Ascending aorta (tissue), 2 donors: ENCODE data around the gene CRTC1. TPM values are rescaled to one million over a fixed set of nuclear protein-coding genes. Genes with fewer than 3 reads are reported as not detected.

Experiments
- DNase-seq, 2 donors: peaks; one replicate each; pipeline ENCODE4 v3.0.0-alpha.2; 2019; ENCODE audit warnings: low spot score in 2 of 2
- H3K27ac ChIP-seq, 2 donors: fragments of 200-600 bp; sonication (generic); one replicate each; pipeline ENCODE4 v1.5.1; 2016 to 2017; ENCODE audit warnings: mild to moderate bottlenecking in 1 of 2
- H3K27me3 ChIP-seq: fragments of 200-600 bp; sonication (generic); one replicate; pipeline ENCODE4 v1.5.1; 2017
- H3K36me3 ChIP-seq, 2 donors: fragments of 200-600 bp; sonication (generic); one replicate each; pipeline ENCODE4 v1.5.1; 2016
- H3K4me1 ChIP-seq, 2 donors: fragments of 200-600 bp; sonication (generic); one replicate each; pipeline ENCODE4 v1.5.1; 2016 to 2017; ENCODE audit warnings: mild to moderate bottlenecking in 1 of 2
- H3K4me3 ChIP-seq, 2 donors: fragments of 200-600 bp; sonication (generic); one replicate each; pipeline ENCODE4 v1.5.1; 2016 to 2017; ENCODE audit warnings: mild to moderate bottlenecking in 1 of 2
- H3K9me3 ChIP-seq, 2 donors: fragments of 200-600 bp; sonication (generic); one replicate each; pipeline ENCODE4 v1.5.1; 2016
- intact Hi-C: fragments of 100-400 bp; cut with DNase I; formaldehyde crosslinking; loops from one replicate; pipeline ENCODE4 v1.15.1; 2023
- total RNA-seq: library from RNA; depleted of rRNA; stranded (reverse); fragments of >200 nt; gene quantifications from one replicate; pipeline ENCODE4 v1.1.0, GENCODE V29; 2016
- TF ChIP-seq, protein P1 (sequence below), 3 experiments: fragments of 200-600 bp in 2 of 3; fragments of 450-650 bp in 1 of 3; sonication (generic) in 2 of 3; IDR thresholded peaks; one replicate each; pipeline ENCODE4 v1.5.1; 2016 to 2019; ENCODE audit warnings: antibody characterized with exemption in 3 of 3, mild to moderate bottlenecking in 1 of 3, moderate library complexity in 1 of 3

Gene CRTC1
- total RNA-seq, 1 donor from 2014 or later, result 10.0 TPM

- peaks cover 0 to 9% of the 10 kb centered on the region in 2 donors for H3K4me1 ChIP-seq
- H3K27ac ChIP-seq, result peak overlapping the region in 1 of 2 donors; percentile 26
- no peaks in the 10 kb centered on the region for H3K9me3 ChIP-seq
- TF ChIP-seq, protein P1, sequence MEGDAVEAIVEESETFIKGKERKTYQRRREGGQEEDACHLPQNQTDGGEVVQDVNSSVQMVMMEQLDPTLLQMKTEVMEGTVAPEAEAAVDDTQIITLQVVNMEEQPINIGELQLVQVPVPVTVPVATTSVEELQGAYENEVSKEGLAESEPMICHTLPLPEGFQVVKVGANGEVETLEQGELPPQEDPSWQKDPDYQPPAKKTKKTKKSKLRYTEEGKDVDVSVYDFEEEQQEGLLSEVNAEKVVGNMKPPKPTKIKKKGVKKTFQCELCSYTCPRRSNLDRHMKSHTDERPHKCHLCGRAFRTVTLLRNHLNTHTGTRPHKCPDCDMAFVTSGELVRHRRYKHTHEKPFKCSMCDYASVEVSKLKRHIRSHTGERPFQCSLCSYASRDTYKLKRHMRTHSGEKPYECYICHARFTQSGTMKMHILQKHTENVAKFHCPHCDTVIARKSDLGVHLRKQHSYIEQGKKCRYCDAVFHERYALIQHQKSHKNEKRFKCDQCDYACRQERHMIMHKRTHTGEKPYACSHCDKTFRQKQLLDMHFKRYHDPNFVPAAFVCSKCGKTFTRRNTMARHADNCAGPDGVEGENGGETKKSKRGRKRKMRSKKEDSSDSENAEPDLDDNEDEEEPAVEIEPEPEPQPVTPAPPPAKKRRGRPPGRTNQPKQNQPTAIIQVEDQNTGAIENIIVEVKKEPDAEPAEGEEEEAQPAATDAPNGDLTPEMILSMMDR (IDR thresholded peaks at IDR 0.05), result no peak
- peaks cover 0 to 6% of the 10 kb centered on the region in 2 donors for H3K36me3 ChIP-seq
- DNase-seq, result peak in 1 of 2 donors; percentile 72
- intact Hi-C loops, result no loop called here
- H3K27me3 ChIP-seq, result no peaks in the 10 kb centered on the region
- H3K4me3 ChIP-seq, result peak overlapping the region in 1 of 2 donors; percentile 34
Measured at GRCh38 chr19:18762125-18763023, 78.9 kb downstream of the CRTC1 start.

DNA sequence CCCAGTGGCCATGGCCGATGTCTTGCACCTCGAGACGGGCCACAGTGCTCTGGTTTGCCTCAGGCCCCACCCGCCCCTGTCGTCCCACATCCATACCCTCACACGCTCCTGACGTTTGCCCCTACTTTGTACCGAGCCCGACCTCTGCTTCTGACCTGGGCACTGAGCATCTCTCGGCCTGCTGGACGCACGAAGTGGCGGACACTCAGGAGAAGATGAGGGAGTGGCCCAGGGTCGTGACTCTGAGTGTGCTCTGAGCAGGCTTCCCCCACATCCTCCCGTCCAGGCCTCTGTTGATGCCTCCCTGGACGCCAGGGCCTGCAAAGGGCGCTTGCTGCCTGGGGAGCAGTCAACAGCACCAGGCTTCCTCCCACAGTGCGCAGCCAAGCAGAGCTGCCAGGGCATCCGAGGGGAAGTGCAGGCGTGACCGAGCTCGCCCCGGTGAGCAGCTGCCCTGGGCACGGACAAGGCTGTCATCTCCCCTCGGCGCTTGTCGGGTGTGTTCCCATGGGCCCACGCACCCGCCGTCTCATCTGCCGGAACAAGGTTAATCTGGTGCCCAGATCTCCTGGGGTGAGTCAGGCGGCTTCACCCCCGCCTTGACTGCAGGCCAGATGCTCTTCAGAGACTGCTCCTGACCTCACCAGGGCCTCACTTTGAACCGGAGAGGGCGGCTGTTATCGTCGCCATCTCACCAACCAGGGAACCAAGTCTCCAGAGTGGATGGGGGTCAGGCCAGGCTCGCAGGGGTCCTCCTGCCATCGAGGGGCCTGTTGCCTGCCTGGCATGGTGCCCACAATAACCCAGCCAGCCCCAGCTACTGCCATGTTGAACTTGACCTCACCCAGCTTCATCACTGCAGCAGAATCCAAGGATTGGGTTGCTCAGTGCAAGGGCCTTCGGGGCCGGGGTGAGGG lies 80.5 kb downstream of the CRTC1 start:
- TF ChIP-seq, protein P1 (IDR thresholded peaks at IDR 0.05), result no peak
- intact Hi-C loops, result no loop called here

GRCh38 chr19:18764591-18765051 lies 81.1 kb downstream of the CRTC1 start:
- Histone ChIP-seq H3K27ac (no peak overlapping the region), H3K27me3 (no peaks in the 10 kb centered on the region), H3K36me3 (peaks cover 0 to 17% of the 10 kb centered on the region in 2 donors), H3K4me1 (peaks cover 0 to 9% of the 10 kb centered on the region in 2 donors), H3K9me3 (no peaks in the 10 kb centered on the region), H3K4me3 (no peak overlapping the region)
- DNase-seq, result no peak
- intact Hi-C loops, result no loop called here
- TF ChIP-seq, protein P1 (IDR thresholded peaks at IDR 0.05), result no peak

More for the DNA sequence above, 80.5 kb downstream of the CRTC1 start:
- DNase-seq, result no peak
- H3K9me3 ChIP-seq, result no peaks in the 10 kb centered on the region
- H3K4me1 ChIP-seq, result peaks cover 0 to 9% of the 10 kb centered on the region in 2 donors
- no peak overlapping the region for H3K27ac ChIP-seq
- peaks cover 0 to 17% of the 10 kb centered on the region in 2 donors for H3K36me3 ChIP-seq
- H3K4me3 ChIP-seq, result no peak overlapping the region
- H3K27me3 ChIP-seq, result no peaks in the 10 kb centered on the region

DNA sequence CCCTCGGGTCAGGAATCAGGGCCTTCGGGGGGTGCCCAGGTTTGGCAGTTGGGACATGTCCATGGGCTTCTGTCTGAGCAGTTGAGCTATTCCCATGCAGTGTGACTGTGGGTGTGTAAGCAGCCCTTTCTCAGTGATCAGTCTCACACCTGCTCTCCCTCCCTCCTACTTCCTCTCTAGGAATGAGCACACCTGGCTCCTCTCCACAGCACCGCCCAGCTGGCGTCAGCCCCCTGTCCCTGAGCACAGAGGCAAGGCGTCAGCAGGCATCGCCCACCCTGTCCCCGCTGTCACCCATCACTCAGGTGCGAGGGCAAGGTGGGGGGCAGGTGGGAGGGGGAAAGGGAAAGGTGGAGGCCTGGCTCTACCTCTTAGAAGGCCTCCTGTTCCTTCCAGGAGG lies 81.7 kb downstream of the CRTC1 start:
- H3K4me3 ChIP-seq, result no peak overlapping the region
- H3K36me3 ChIP-seq, result peaks cover 0 to 17% of the 10 kb centered on the region in 2 donors
- TF ChIP-seq, protein P1 (IDR thresholded peaks at IDR 0.05), result no peak
- no peak for DNase-seq
- H3K9me3 ChIP-seq, result no peaks in the 10 kb centered on the region
- intact Hi-C loops, result no loop called here
- no peak overlapping the region for H3K27ac ChIP-seq
- H3K4me1 ChIP-seq, result peaks cover 0 to 9% of the 10 kb centered on the region in 2 donors
- H3K27me3 ChIP-seq, result no peaks in the 10 kb centered on the region

- H3K4me3 ChIP-seq, result no peak overlapping the region
- no peak for DNase-seq
- intact Hi-C loops, result no loop called here
- no peak overlapping the region for H3K27ac ChIP-seq
- TF ChIP-seq, protein P1 (IDR thresholded peaks at IDR 0.05), result no peak
- H3K27me3 ChIP-seq, result no peaks in the 10 kb centered on the region
- H3K4me1 ChIP-seq, result no peaks in the 10 kb centered on the region
- H3K9me3 ChIP-seq, result no peaks in the 10 kb centered on the region
- peaks cover 0 to 17% of the 10 kb centered on the region in 2 donors for H3K36me3 ChIP-seq
Measured at GRCh38 chr19:18768046-18768771, 84.7 kb downstream of the CRTC1 start.
